Inferior parietal cortex (tissue), 1 donor: ENCODE results near the gene ST3GAL3.

Experiments used
- DNase-seq: peaks from one replicate; pipeline ENCODE4 v3.0.0-alpha.2; 2016; ENCODE audit errors: extremely low spot score

ST3GAL3 gene

GRCh38 chr1:43850591-43851233 lies 143.4 kb downstream of the ST3GAL3 start:
- DNase-seq = no peak

DNA sequence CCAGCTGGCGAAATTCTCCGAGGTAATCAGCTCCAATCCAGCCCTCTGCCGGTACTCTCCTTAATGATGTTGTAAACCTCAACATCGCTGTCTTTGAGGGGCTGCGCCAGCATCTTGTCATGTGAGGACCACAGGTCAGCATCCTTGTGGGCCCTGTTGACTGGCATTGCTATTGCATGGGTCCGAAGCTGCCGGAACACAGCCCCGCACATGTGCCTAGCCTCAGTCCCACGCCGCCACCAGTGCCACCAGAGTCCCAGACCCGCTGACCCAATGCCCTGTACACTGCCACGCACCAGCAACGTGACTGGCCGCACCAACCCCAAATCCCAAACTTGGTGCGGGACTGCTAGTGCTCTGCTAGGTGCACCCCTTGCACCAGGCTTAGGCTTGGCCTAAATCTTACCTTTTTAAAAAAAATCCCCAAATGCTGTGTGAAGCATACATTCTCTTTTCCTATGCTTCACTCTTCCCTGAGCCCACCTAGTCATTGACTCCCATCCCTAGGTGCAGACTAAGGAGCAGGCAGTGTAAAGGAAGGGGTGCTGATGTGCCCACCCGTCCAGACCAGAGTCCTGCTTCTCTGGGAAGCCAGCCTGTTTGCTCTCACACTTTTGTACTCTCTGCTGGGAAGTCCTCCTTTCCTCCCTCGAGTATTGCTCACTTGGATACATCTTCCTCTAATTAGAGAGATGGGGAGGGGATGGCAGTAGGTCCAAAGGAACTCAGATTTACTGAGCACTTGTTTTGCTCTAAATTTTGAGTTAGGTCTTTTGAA lies 144.4 kb downstream of the ST3GAL3 start:
- no peak for DNase-seq

GRCh38 chr1:43853161-43853921 lies 146.0 kb downstream of the ST3GAL3 start:
- no peak for DNase-seq

GRCh38 chr1:43854473-43854872 lies 147.1 kb downstream of the ST3GAL3 start:
- DNase-seq = no peak

GRCh38 chr1:43856188-43856587 lies 148.9 kb downstream of the ST3GAL3 start:
- no peak for DNase-seq

- DNase-seq = no peak
These were observed 149.8 kb downstream of the ST3GAL3 start for GRCh38 chr1:43857163-43857562.

GRCh38 chr1:43858324-43858723 lies 151.0 kb downstream of the ST3GAL3 start:
- DNase-seq = peak; percentile 55

DNA sequence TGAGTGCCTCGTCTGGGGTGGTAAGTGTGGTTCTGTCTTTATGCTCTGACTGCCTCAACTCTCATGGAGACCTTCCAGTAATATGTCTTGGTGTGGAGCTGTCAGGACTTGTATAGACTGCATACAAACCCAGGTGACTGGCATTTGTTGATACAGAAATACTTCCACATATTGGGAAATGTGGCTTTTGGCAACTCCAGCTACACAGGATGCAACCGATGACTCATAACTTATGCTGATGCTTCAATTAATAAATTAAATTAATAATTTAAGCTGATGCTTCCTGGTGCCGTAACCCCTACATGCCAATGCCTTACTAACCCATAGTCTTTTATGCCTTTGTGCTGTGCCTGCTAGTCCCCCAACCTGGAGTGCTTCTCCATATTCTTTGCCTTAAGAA lies 154.0 kb downstream of the ST3GAL3 start:
- DNase-seq = no peak

DNA sequence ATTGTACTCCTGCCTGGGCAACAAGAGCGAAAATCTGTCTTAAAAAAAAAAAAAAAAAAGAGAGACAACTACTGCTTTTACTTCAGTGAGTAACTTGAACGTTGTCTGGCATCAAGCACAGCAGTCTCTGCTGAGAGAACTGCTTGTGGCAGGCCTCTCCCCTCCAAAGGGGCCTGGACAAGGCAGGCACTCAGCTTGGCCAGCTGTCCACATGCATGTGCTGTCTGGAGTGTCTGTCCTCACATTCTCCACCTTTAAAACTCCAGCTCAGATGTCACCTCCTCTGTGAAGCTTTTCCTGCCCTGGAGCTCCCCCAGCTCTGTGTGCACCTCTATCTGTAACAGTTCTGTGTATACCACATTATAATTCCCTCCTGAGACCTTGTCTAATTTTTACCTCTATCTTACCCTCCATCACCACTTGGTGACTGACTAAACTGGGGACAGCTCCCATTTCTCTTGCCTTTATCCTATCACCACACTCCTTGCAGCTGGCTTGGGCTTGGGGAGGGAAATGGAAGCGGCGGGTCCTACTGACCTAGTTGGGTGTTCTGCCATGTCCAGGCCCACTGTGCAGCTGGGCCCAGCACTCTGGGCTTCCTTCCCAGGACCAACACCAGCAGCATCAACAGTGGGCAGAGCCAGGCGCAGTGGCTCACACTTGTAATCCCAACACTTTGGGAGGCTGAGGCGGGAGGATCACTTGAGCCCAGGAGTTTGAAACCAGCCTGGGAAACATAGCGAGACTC lies 154.8 kb downstream of the ST3GAL3 start:
- DNase-seq = no peak

DNA sequence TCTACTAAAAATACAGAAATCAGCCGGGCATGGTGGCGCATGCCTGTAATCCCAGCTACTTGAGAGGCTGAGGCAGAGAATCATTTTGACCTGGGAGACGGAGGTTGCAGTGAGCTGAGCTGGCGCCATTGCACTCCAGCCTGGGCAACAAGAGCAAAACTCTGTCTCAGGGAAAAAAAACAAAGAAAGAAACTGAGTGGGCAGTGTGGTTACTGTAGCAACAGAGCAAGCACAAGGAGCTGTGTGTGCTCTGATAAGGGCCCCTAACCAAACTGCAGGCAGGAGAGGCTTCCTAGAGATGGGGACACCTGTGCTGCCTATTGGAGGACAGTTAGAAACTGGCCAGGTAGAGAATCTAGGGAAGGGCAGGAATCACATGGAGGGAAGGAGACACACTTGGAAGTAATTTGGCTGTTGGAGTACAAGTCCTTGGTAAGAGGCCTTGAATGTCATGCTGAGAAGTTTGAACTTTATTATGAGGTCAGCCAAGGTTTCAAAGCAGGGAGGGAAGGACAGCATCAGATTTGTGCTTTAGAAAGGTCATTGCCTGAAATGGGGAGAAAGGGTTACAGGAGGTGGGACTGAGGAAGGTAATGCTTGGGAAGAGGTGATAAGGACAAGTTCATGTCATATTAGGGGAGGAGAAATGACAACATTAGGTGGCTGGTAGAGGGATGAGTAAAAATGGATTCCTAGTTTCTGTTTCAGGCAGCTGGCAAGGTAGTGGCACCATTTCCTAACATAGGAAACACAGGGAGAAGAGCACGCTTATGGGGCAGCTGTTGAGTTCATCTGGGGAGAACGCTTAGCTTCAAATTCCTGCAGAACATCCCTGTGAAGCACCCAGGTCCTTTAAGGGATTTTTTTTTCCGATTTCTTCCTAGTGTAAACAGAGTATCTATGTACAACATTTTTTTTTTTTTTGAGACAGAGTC lies 157.0 kb downstream of the ST3GAL3 start:
- no peak for DNase-seq

DNA sequence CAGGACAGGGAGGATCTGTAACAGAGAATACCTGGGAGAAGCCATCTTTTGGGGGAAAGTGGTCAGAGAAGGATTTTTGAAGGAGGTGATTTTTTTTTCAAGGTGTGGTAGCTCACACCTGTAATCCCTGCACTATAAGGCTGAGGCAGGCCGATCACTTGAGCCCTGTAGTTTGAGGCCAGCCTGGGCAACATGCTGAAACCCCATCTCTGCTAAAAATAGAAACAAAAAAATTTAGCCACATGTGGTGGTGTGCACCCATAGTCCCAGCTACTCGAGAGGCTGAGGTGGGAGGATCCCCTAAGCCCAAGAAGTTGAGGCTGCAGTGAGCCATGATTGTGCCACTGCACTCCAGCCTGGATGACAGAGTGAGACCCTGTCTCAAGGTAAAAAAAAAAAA lies 158.9 kb downstream of the ST3GAL3 start:
- no peak for DNase-seq

DNA sequence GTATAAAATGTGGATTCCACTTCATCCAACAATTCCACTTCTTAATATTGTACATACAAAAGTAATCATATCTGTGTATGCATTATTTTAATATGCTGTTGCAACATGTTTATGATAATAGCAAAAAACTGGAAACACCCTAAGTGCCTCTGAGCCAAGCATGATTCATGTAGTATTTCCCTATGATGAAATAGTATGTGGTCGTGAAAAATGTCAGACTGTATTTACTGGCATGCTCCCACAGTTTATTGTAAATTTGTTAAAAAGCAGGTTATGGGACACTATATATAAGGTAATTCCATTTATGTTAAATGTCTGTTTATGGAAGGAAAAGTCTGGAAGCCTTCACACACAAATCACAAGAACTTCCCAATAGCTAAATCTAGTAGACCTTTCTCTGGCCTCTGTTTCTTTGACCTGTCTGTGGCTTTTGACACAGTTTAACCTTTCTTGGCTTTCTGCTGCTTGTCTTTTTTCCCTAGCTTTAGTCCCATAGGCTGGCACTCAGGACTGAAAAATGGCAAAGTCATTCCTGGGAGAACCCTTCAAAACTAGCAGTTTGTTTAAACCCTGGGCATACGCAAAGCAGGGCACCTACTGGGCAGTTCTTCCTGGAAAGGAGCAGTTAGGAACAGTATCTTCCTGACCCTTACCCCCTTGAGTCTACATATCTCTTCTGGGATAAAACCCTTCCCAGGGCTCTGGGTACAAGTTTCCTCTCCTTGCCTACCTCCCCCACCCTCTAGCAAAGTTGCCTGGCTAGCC lies 160.8 kb downstream of the ST3GAL3 start:
- no peak for DNase-seq

DNA sequence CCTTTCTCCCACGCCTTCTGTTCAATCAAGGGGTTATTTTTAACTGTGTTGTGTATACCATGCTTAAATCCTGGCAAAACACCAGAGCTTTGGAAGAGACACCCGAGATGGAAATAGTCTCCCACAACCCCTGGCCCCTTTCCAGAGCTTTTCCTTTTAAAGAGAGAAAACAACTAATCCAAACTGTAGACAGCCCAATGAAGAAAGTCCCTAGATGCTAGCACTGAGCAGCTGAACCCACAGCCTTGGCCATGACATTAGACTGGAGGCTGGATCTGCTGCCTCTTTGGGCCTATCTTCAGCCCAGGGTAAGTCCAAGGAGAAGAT lies 161.4 kb downstream of the ST3GAL3 start:
- no peak for DNase-seq

GRCh38 chr1:43870306-43870705 lies 163.0 kb downstream of the ST3GAL3 start:
- DNase-seq = no peak

GRCh38 chr1:43871181-43871910 lies 164.0 kb downstream of the ST3GAL3 start:
- DNase-seq = no peak

- no peak for DNase-seq
These were observed 164.9 kb downstream of the ST3GAL3 start for GRCh38 chr1:43872280-43872679.

DNA sequence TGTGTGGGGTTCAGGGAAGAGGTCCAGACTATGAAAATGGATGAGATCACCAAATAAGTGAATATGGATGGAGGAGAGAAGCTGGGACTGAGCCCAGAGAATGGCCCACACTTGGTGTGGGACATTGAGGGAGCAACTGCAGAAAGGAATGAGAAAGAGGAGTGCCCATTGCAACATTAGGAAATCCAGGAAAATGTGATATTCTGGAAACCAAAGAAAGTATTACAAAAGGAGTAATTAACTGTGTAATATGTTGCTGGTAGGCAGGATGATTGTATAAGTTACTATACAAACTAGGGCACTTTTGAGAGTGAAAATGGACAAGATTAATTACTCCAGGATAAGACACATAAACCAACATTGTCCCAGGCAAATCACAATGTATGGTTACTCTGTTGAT lies 166.5 kb downstream of the ST3GAL3 start:
- no peak for DNase-seq

GRCh38 chr1:43874716-43875115 lies 167.4 kb downstream of the ST3GAL3 start:
- no peak for DNase-seq

GRCh38 chr1:43875331-43875730 lies 168.0 kb downstream of the ST3GAL3 start:
- no peak for DNase-seq

GRCh38 chr1:43877101-43877500 lies 169.8 kb downstream of the ST3GAL3 start:
- DNase-seq = no peak
